HEK293 (cell line): Measurements from ENCODE around the gene RORC.
"Not testable (repeated sequence)": the region's sequence is repeated elsewhere in the genome, so short reads cannot be mapped to it uniquely, and the experiment has no call there.

Experiments
- CTCF ChIA-PET: fragments of 350-600 bp; formaldehyde crosslinking; extraction: SDS; loops from one replicate; lab custom pipeline; 2021; ENCODE audit warnings: antibody characterized with exemption; lab: Yijun Ruan, JAX
- POLR2A ChIA-PET: fragments of 300-600 bp; formaldehyde crosslinking; extraction: SDS; loops from one replicate; lab custom pipeline; 2020; ENCODE audit warnings: antibody characterized with exemption, inconsistent platforms; lab: Yijun Ruan, JAX
- H3K27ac ChIP-seq: fragments of 200-500 bp; sonication (Bioruptor generic); 2 replicates; pipeline ENCODE4 v1.5.1; 2014; ENCODE audit warnings: low read depth, low read length, control low read depth, inconsistent platforms; ENCODE audit errors: extremely low read depth
- H3K36me3 ChIP-seq, 2 experiments: fragments of 200-500 bp in 1 of 2; sonication (Bioruptor generic) in 1 of 2; 1 replicate in 1 of 2; 2 replicates in 1 of 2; pipeline ENCODE4 v1.5.1; 2014 to 2017; ENCODE audit warnings: inconsistent platforms in 2 of 2, low read length in 2 of 2; ENCODE audit not compliant: control insufficient read depth in 2 of 2, insufficient read depth in 1 of 2
- H3K4me1 ChIP-seq: fragments of 200-500 bp; sonication (Bioruptor generic); 2 replicates; pipeline ENCODE4 v1.5.1; 2014; ENCODE audit warnings: mild to moderate bottlenecking, low read length, inconsistent platforms; ENCODE audit not compliant: control insufficient read depth, insufficient read depth
- H3K4me3 ChIP-seq: 2 replicates; pipeline ENCODE4 v1.5.1; 2011; ENCODE audit warnings: low read depth, mild to moderate bottlenecking, control low read depth, low read length, moderate library complexity
- H3K9me3 ChIP-seq: fragments of 200-500 bp; sonication (Bioruptor generic); 2 replicates; pipeline ENCODE4 v1.5.1; 2014; ENCODE audit warnings: low read depth, low read length, inconsistent platforms; ENCODE audit not compliant: control insufficient read depth, insufficient read depth
- SCRT2 ChIP-seq: fragments of 450-650 bp; formaldehyde crosslinking; IDR thresholded peaks from 2 replicates; pipeline ENCODE4 v1.5.1; 2016; ENCODE audit warnings: missing biosample characterization, missing genetic modification characterization
- ZNF202 ChIP-seq: fragments of 450-650 bp; formaldehyde crosslinking; IDR thresholded peaks from 2 replicates; pipeline ENCODE4 v1.5.1; 2016; ENCODE audit warnings: missing biosample characterization, missing genetic modification characterization, borderline replicate concordance
- ZNF214 ChIP-seq: fragments of 450-650 bp; formaldehyde crosslinking; IDR thresholded peaks from 2 replicates; pipeline ENCODE4 v1.5.1; 2017; ENCODE audit warnings: missing biosample characterization, mild to moderate bottlenecking, missing genetic modification characterization, borderline replicate concordance
- ZNF623 ChIP-seq: fragments of 450-650 bp; formaldehyde crosslinking; IDR thresholded peaks from 2 replicates; pipeline ENCODE4 v1.5.1; 2016; ENCODE audit warnings: missing biosample characterization, missing genetic modification characterization
- ZNF664 ChIP-seq: fragments of 450-650 bp; formaldehyde crosslinking; IDR thresholded peaks from 2 replicates; pipeline ENCODE4 v1.5.1; 2016; ENCODE audit warnings: missing biosample characterization, missing genetic modification characterization
- ZNF707 ChIP-seq: fragments of 450-650 bp; formaldehyde crosslinking; IDR thresholded peaks from 2 replicates; pipeline ENCODE4 v1.5.1; 2016; ENCODE audit warnings: missing biosample characterization, missing genetic modification characterization
- TF ChIP-seq, protein P1 (sequence below): fragments of 450-650 bp; formaldehyde crosslinking; IDR thresholded peaks from 2 replicates; pipeline ENCODE4 v1.5.1; 2016; ENCODE audit warnings: missing biosample characterization, missing genetic modification characterization
- TF ChIP-seq, protein P2 (sequence below): IDR thresholded peaks from 2 replicates; pipeline ENCODE4 v1.6.1; 2011; ENCODE audit warnings: mild to moderate bottlenecking, low read depth, low read length, borderline replicate concordance
- TF ChIP-seq, protein P3 (sequence below): fragments of 450-650 bp; formaldehyde crosslinking; IDR thresholded peaks from 2 replicates; pipeline ENCODE4 v1.5.1; 2016; ENCODE audit warnings: missing biosample characterization, missing genetic modification characterization
- TF ChIP-seq, protein P4 (sequence below): fragments of 450-650 bp; formaldehyde crosslinking; IDR thresholded peaks from 2 replicates; pipeline ENCODE4 v1.5.1; 2017; ENCODE audit warnings: missing biosample characterization, missing genetic modification characterization

The RORC gene

DNA sequence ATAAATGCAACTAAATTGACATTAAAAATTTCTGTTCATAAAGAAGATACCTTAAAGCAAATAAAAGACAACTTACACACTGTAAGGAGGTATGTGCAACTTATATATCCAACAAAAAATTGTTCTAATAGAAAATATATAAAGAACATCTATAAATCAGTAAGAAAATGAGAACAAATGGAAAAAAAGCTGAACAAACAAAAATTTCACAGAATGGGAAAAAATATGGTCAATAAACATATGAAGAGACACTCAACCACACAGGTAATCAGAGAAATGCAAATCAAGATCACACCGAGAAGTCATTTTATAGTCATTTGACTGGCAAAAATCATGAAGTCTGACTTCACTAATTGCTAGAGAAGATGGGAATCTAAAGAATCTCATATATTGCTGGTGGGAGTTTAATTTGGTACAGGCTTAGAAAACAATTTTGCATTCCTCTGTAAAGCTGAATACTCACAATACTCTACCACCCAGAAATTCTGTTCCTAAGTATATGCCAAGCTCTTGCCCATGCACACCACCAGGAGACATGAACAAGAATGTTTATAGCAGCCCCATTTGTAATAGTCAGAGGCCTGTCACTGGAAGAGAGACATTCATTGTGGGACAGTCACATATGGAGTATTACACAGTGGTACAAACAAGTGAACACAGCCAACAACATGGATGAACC is 44.0 kb upstream of the RORC start:
- Histone ChIP-seq H3K36me3 (peaks cover 0 to 42% of the 10 kb centered on the region in 2 experiments; a peak in 2 of 3 replicates), H3K4me1 (no peaks in the 10 kb centered on the region), H3K9me3 (no peaks in the 10 kb centered on the region), H3K27ac (no peak overlapping the region), H3K4me3 (no peak overlapping the region)
- ChIA-PET CTCF (interaction anchor here (0.6 to 1.9 kb wide), 2 partner anchors 13 to 548 kb away, joined by 5 to 9 read pairs; partner anchors contain the start of gene PI4KB), POLR2A (no interaction called here)
- TF ChIP-seq, protein P1, sequence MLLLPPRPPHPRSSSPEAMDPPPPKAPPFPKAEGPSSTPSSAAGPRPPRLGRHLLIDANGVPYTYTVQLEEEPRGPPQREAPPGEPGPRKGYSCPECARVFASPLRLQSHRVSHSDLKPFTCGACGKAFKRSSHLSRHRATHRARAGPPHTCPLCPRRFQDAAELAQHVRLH (tag by site-specific recombination) = no peak
- TF ChIP-seq, protein P2, sequence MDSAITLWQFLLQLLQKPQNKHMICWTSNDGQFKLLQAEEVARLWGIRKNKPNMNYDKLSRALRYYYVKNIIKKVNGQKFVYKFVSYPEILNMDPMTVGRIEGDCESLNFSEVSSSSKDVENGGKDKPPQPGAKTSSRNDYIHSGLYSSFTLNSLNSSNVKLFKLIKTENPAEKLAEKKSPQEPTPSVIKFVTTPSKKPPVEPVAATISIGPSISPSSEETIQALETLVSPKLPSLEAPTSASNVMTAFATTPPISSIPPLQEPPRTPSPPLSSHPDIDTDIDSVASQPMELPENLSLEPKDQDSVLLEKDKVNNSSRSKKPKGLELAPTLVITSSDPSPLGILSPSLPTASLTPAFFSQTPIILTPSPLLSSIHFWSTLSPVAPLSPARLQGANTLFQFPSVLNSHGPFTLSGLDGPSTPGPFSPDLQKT = no peak
- TF ChIP-seq ZNF664 (no peak), ZNF214 (tag by site-specific recombination) (no peak)
- TF ChIP-seq, protein P3, sequence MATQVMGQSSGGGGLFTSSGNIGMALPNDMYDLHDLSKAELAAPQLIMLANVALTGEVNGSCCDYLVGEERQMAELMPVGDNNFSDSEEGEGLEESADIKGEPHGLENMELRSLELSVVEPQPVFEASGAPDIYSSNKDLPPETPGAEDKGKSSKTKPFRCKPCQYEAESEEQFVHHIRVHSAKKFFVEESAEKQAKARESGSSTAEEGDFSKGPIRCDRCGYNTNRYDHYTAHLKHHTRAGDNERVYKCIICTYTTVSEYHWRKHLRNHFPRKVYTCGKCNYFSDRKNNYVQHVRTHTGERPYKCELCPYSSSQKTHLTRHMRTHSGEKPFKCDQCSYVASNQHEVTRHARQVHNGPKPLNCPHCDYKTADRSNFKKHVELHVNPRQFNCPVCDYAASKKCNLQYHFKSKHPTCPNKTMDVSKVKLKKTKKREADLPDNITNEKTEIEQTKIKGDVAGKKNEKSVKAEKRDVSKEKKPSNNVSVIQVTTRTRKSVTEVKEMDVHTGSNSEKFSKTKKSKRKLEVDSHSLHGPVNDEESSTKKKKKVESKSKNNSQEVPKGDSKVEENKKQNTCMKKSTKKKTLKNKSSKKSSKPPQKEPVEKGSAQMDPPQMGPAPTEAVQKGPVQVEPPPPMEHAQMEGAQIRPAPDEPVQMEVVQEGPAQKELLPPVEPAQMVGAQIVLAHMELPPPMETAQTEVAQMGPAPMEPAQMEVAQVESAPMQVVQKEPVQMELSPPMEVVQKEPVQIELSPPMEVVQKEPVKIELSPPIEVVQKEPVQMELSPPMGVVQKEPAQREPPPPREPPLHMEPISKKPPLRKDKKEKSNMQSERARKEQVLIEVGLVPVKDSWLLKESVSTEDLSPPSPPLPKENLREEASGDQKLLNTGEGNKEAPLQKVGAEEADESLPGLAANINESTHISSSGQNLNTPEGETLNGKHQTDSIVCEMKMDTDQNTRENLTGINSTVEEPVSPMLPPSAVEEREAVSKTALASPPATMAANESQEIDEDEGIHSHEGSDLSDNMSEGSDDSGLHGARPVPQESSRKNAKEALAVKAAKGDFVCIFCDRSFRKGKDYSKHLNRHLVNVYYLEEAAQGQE = no peak

DNA sequence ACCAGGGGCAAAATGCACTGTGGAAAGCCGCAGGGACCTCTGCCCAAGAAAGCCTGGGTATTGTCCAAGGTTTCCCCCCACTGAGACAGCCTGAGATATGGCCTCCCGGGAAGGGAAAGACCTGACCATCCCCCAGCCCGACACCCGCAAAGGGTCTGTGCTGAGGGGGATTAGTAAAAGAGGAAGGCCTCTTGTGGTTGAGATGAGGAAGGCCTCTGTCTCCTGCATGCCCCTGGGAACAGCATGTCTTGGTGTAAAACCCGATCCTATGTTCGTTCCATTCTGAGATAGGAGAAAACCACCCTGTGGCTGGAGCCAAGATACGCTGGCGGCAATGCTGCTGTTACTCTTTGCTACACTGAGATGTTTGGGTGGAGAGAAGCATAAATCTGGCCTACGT is 41.2 kb upstream of the RORC start:
- CTCF ChIA-PET, H3K4me3 ChIP-seq, H3K27ac ChIP-seq, H3K4me1 ChIP-seq, H3K9me3 ChIP-seq, POLR2A ChIA-PET: not testable (repeated sequence)
- peaks cover 0 to 39% of the 10 kb centered on the region in 2 experiments; a peak in 2 of 3 replicates for H3K36me3 ChIP-seq

DNA sequence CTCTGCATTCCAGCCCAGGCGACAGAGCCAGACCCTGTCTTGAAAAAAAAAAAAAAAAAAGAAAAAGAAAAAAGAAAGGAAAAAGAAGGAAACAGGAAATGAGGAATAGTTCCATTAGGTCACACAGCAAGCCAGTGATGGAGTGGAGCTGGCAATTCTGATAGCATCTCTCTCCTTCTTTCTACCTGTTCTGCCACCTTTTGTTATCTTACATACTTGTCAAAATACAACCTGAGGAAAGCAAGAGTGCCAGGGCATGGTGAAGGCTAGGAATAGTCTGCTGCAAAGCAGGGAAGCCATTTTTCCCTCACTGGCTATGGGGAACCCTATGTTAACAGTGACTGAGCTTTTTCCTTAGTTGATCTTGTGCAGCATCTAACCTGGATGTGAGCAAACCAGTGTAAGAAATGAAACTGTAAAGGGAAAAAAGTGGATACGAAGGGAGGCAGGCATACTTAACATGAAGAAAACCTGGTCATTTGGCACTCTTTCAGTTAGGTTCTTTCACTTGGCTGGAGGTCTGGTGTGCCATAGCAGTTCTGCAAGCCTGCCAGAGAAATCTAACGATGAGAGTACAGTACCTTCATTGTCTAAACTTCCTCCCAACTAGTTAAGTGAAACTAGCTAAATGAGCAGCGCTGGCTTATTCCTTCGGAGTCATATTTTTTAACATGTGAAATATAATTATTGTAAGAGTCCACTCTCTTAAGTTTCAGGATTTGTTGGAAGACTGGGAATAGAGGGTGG is 39.9 kb upstream of the RORC start:
- H3K27ac ChIP-seq = no peak overlapping the region
- no peaks in the 10 kb centered on the region for H3K9me3 ChIP-seq
- TF ChIP-seq SCRT2 (tag by site-specific recombination) (no peak), ZNF623 (no peak), ZNF707 (tag by site-specific recombination) (no peak), ZNF202 (no peak)
- TF ChIP-seq, protein P4, sequence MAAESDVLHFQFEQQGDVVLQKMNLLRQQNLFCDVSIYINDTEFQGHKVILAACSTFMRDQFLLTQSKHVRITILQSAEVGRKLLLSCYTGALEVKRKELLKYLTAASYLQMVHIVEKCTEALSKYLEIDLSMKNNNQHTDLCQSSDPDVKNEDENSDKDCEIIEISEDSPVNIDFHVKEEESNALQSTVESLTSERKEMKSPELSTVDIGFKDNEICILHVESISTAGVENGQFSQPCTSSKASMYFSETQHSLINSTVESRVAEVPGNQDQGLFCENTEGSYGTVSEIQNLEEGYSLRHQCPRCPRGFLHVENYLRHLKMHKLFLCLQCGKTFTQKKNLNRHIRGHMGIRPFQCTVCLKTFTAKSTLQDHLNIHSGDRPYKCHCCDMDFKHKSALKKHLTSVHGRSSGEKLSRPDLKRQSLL (tag by site-specific recombination) = no peak
- ChIA-PET POLR2A (no interaction called here), CTCF (interaction anchor here (0.6 to 1.7 kb wide), 3 partner anchors 19 to 130 kb away, joined by 4 to 5 read pairs (median 4); no protein-coding TSS in a partner anchor)
- H3K4me1 ChIP-seq = no peaks in the 10 kb centered on the region
- H3K36me3 ChIP-seq = peaks cover 0 to 27% of the 10 kb centered on the region in 2 experiments; a peak in 2 of 3 replicates
- no peak overlapping the region for H3K4me3 ChIP-seq
